ENCODE results near the gene FAM163B. TPM values are rescaled to one million over a fixed set of nuclear protein-coding genes. Genes with fewer than 3 reads are reported as not detected.

Gene FAM163B
- total and polyA plus RNA-seq, 2 of the 8 experiments (the other 6 are each of a cell fraction or from before 2014, with no cell fraction given) = 0.63 to 1.0 TPM

DNA sequence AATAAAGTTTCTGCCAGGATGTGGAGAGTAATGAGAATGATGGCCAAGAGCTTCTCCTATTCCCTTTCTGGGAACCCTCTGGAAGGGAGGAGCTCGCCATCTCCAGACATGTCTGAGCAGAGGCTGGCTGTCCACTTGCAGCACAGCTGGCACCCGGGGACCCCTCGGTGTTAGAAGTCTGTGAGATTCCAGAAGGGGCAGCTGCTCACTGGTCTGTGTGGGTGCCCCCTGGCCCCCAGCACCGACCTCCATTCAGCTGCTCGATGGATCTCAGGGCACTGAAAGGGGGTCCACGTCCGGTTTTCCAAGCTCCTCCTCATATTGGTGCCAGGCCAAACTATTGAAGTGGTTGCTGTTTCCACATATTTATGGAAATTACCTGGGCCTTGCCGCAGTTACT is 3.6 kb upstream of the FAM163B start (continued):
- TF ChIP-seq USF2 (IDR thresholded peaks at IDR 0.05; ENCODE audit: low read length) (no peak), SIN3A (conservative IDR thresholded peaks at IDR 0.05 in 1 of 2, IDR thresholded peaks at IDR 0.05 in 1 of 2; ENCODE audit: low read depth in 1 of 2, low read length in 2 of 2) (no peak), POLR2A (IDR thresholded peaks at IDR 0.05; ENCODE audit: control extremely low read depth in 1 of 2, low read depth in 2 of 2, low read length in 2 of 2) (no peak), TAF1 (IDR thresholded peaks at IDR 0.05; ENCODE audit: low read depth, low read length) (no peak), NANOG (IDR thresholded peaks at IDR 0.05; ENCODE audit: insufficient read depth, low read depth, low read length, poor library complexity, severe bottlenecking) (no peak), CBX8 (IDR thresholded peaks at IDR 0.05; ENCODE audit: borderline replicate concordance, low read depth, low read length) (no peak), CTBP2 (IDR thresholded peaks at IDR 0.05; ENCODE audit: borderline replicate concordance, insufficient read depth, insufficient read length, low read length) (no peak), BCL11A (IDR thresholded peaks at IDR 0.05; ENCODE audit: low read depth in 2 of 2, low read length in 2 of 2) (no peak), POU5F1 (IDR thresholded peaks at IDR 0.05; ENCODE audit: low read depth, low read length) (no peak)

Measured in H1 (cell line).